ENCODE results near the gene IQCM. TPM values are rescaled to one million over a fixed set of nuclear protein-coding genes. Genes with fewer than 3 reads are reported as not detected.

Gene IQCM
- total and polyA plus RNA-seq, 10 of the 15 experiments (the other 5 are each of a cell fraction or from before 2014, with no cell fraction given), result not detected

DNA sequence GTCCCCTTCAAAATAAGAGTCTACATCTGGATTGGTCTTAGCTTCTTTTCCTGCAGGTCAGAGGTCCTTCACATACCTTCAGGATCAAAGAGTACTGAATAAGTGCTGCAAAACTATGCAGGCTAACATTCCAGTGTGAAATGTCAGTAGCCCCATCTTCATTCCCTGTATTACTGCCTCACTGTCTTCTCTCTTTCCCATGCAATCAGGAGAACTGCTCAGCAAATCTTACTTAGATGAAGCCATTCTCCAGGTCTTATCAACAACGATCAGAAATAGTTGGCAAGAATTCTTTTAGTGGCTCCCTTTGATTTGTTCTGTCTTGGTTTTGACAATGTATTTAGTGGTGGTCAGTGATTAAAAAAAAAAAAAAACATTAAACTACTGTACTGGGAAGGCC, 26.0 kb upstream of the IQCM start (continued):
- TF ChIP-seq, protein P1, sequence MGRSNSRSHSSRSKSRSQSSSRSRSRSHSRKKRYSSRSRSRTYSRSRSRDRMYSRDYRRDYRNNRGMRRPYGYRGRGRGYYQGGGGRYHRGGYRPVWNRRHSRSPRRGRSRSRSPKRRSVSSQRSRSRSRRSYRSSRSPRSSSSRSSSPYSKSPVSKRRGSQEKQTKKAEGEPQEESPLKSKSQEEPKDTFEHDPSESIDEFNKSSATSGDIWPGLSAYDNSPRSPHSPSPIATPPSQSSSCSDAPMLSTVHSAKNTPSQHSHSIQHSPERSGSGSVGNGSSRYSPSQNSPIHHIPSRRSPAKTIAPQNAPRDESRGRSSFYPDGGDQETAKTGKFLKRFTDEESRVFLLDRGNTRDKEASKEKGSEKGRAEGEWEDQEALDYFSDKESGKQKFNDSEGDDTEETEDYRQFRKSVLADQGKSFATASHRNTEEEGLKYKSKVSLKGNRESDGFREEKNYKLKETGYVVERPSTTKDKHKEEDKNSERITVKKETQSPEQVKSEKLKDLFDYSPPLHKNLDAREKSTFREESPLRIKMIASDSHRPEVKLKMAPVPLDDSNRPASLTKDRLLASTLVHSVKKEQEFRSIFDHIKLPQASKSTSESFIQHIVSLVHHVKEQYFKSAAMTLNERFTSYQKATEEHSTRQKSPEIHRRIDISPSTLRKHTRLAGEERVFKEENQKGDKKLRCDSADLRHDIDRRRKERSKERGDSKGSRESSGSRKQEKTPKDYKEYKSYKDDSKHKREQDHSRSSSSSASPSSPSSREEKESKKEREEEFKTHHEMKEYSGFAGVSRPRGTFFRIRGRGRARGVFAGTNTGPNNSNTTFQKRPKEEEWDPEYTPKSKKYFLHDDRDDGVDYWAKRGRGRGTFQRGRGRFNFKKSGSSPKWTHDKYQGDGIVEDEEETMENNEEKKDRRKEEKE (IDR thresholded peaks at IDR 0.05), result no peak
- no peak for TF ChIP-seq FOXM1 (IDR thresholded peaks at IDR 0.05; ENCODE audit: low read depth, low read length)

DNA sequence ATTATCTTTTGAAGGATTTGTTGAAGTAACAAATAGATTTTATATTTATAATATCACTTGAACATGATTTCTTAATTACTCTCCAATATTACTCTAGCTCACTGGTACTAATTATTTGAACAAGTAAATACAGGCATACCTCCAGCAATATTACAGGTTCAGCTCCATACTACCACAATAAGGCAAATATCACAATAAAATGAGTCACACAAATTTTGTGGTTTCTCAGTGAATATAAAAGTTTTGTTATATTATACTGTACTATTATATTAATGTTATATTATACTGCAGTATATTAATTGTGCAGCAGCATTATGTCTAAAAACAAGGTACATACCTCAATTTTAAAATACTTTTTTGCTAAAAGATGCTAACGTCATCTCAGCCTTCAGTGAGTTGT, 22.4 kb upstream of the IQCM start:
- intact Hi-C loops (cut with micrococcal nuclease; ENCODE audit: unreplicated experiment), result no loop called here
- H3K9me3 ChIP-seq (replicated peaks; ENCODE audit: control insufficient read depth, insufficient read depth, low read length), result no peaks in the 10 kb centered on the region
- DNase-seq (ENCODE audit: low read depth, low spot score), result no peak
- SMC1A ChIA-PET (ENCODE audit: uncharacterized antibody, unreplicated experiment), result no interaction called here
- H3K27ac ChIP-seq (ENCODE audit: control insufficient read depth, insufficient read depth), result no peak overlapping the region
- RAD21 ChIA-PET (ENCODE audit: unreplicated experiment), result no interaction called here
- no peaks in the 10 kb centered on the region for H4K20me1 ChIP-seq (ENCODE audit: control insufficient read depth, insufficient read depth)
- H3K4me3 ChIP-seq, result no peak overlapping the region
- ATAC-seq, result no peak
- in situ Hi-C loops (cut with MboI), result no loop called here
- H2AFZ ChIP-seq (ENCODE audit: control insufficient read depth, low read depth, low read length), result no peak overlapping the region
- CTCF ChIA-PET, result no interaction called here
- no peak for TF ChIP-seq IKZF1 (conservative IDR thresholded peaks at IDR 0.05)
- TF ChIP-seq, protein P2, sequence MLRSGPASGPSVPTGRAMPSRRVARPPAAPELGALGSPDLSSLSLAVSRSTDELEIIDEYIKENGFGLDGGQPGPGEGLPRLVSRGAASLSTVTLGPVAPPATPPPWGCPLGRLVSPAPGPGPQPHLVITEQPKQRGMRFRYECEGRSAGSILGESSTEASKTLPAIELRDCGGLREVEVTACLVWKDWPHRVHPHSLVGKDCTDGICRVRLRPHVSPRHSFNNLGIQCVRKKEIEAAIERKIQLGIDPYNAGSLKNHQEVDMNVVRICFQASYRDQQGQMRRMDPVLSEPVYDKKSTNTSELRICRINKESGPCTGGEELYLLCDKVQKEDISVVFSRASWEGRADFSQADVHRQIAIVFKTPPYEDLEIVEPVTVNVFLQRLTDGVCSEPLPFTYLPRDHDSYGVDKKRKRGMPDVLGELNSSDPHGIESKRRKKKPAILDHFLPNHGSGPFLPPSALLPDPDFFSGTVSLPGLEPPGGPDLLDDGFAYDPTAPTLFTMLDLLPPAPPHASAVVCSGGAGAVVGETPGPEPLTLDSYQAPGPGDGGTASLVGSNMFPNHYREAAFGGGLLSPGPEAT (IDR thresholded peaks at IDR 0.05; ENCODE audit: low read depth), result no peak
- no peak for TF ChIP-seq LARP7 (IDR thresholded peaks at IDR 0.05)
- no peak for TF ChIP-seq MXI1 (IDR thresholded peaks at IDR 0.05; ENCODE audit: low read depth, low read length)
- TF ChIP-seq, protein P3, sequence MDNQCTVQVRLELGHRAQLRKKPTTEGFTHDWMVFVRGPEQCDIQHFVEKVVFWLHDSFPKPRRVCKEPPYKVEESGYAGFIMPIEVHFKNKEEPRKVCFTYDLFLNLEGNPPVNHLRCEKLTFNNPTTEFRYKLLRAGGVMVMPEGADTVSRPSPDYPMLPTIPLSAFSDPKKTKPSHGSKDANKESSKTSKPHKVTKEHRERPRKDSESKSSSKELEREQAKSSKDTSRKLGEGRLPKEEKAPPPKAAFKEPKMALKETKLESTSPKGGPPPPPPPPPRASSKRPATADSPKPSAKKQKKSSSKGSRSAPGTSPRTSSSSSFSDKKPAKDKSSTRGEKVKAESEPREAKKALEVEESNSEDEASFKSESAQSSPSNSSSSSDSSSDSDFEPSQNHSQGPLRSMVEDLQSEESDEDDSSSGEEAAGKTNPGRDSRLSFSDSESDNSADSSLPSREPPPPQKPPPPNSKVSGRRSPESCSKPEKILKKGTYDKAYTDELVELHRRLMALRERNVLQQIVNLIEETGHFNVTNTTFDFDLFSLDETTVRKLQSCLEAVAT (IDR thresholded peaks at IDR 0.05), result no peak
- TF ChIP-seq, protein P4, sequence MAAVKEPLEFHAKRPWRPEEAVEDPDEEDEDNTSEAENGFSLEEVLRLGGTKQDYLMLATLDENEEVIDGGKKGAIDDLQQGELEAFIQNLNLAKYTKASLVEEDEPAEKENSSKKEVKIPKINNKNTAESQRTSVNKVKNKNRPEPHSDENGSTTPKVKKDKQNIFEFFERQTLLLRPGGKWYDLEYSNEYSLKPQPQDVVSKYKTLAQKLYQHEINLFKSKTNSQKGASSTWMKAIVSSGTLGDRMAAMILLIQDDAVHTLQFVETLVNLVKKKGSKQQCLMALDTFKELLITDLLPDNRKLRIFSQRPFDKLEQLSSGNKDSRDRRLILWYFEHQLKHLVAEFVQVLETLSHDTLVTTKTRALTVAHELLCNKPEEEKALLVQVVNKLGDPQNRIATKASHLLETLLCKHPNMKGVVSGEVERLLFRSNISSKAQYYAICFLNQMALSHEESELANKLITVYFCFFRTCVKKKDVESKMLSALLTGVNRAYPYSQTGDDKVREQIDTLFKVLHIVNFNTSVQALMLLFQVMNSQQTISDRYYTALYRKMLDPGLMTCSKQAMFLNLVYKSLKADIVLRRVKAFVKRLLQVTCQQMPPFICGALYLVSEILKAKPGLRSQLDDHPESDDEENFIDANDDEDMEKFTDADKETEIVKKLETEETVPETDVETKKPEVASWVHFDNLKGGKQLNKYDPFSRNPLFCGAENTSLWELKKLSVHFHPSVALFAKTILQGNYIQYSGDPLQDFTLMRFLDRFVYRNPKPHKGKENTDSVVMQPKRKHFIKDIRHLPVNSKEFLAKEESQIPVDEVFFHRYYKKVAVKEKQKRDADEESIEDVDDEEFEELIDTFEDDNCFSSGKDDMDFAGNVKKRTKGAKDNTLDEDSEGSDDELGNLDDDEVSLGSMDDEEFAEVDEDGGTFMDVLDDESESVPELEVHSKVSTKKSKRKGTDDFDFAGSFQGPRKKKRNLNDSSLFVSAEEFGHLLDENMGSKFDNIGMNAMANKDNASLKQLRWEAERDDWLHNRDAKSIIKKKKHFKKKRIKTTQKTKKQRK (IDR thresholded peaks at IDR 0.05; ENCODE audit: low read depth, low read length), result no peak
- no peak for TF ChIP-seq RBBP5 (conservative IDR thresholded peaks at IDR 0.05)
- no peak for TF ChIP-seq ZNF207 (IDR thresholded peaks at IDR 0.05; ENCODE audit: borderline replicate concordance)
- no peak for TF ChIP-seq POLR2AphosphoS5 (IDR thresholded peaks at IDR 0.05; ENCODE audit: low read length)
- no peak for TF ChIP-seq ZNF217 (IDR thresholded peaks at IDR 0.05)
- H3K27me3 ChIP-seq (replicated peaks in 1 of 2; ENCODE audit: control insufficient read depth in 2 of 2, insufficient read depth in 2 of 2, low read length in 1 of 2), result no peaks in the 10 kb centered on the region
- no peaks in the 10 kb centered on the region for H3K79me2 ChIP-seq (ENCODE audit: control insufficient read depth, insufficient read depth, low read length)
- WGBS (ENCODE audit: insufficient coverage, insufficient replicate concordance, low lambda C conversion rate, missing lambda C conversion rate), result 0% methylated on average over 1 of the region's 1 CpG
- no TSS peak for BruUV-seq (replicated peaks)
- H3K4me1 ChIP-seq (ENCODE audit: control insufficient read depth, insufficient read depth, low read length), result no peaks in the 10 kb centered on the region
- H3K36me3 ChIP-seq (ENCODE audit: control insufficient read depth in 2 of 2, insufficient read depth in 2 of 2, low read length in 1 of 2), result no peaks in the 10 kb centered on the region
- POLR2A ChIA-PET, result no interaction called here
- no peak overlapping the region for H3K4me2 ChIP-seq (ENCODE audit: control insufficient read depth, insufficient read depth)
- FAIRE-seq, result no peak
- no peak overlapping the region for H3K9ac ChIP-seq (ENCODE audit: control insufficient read depth, insufficient read depth, low read length)
